Mesenchymal stem cell (in vitro differentiated cells and primary cell): ENCODE data around the gene ZNF365.

ENCODE experiments used
- DNase-seq: peaks from one replicate; pipeline ENCODE4 v3.0.0-alpha.2; 2013
- H2AFZ ChIP-seq: one replicate; pipeline ENCODE4 v1.6.1; 2013; ENCODE audit warnings: low read depth, mild to moderate bottlenecking, control low read depth, inconsistent platforms, low read length, moderate library complexity
- H2AK5ac ChIP-seq: 2 replicates; pipeline ENCODE4 v1.6.1; 2013; ENCODE audit warnings: low read length, moderate library complexity, mild to moderate bottlenecking, inconsistent platforms; ENCODE audit not compliant: severe bottlenecking
- H2BK120ac ChIP-seq: one replicate; pipeline ENCODE4 v1.6.1; 2013; ENCODE audit warnings: low read depth, mild to moderate bottlenecking, inconsistent platforms, low read length, moderate library complexity
- H2BK12ac ChIP-seq, 2 experiments: one replicate each; pipeline ENCODE4 v1.6.1; 2013; ENCODE audit warnings: inconsistent platforms in 2 of 2, low read length in 2 of 2, mild to moderate bottlenecking in 2 of 2, moderate library complexity in 2 of 2, control low read depth in 1 of 2
- H2BK15ac ChIP-seq: one replicate; pipeline ENCODE4 v1.6.1; 2013; ENCODE audit warnings: mild to moderate bottlenecking, low read depth, inconsistent platforms; ENCODE audit not compliant: poor library complexity, severe bottlenecking
- H2BK5ac ChIP-seq: 2 replicates; pipeline ENCODE4 v1.6.1; 2013; ENCODE audit warnings: low read depth, mild to moderate bottlenecking, low read length, control low read depth, inconsistent platforms; ENCODE audit not compliant: poor library complexity, severe bottlenecking
- H3K14ac ChIP-seq, 2 experiments: one replicate each; pipeline ENCODE4 v1.6.1; 2013; ENCODE audit warnings: inconsistent platforms in 2 of 2, low read length in 2 of 2, control low read depth in 1 of 2, mild to moderate bottlenecking in 1 of 2, moderate library complexity in 1 of 2
- H3K18ac ChIP-seq, 2 experiments: one replicate each; pipeline ENCODE4 v1.6.1; 2013; ENCODE audit warnings: inconsistent platforms in 2 of 2, low read length in 2 of 2, control low read depth in 1 of 2, low read depth in 1 of 2, mild to moderate bottlenecking in 1 of 2
- H3K23ac ChIP-seq, 2 experiments: one replicate each; pipeline ENCODE4 v1.6.1; 2013; ENCODE audit warnings: inconsistent platforms in 2 of 2, low read length in 2 of 2, mild to moderate bottlenecking in 2 of 2, moderate library complexity in 2 of 2, control low read depth in 1 of 2
- H3K27ac ChIP-seq: 2 replicates; pipeline ENCODE4 v1.5.1; 2013; ENCODE audit warnings: mild to moderate bottlenecking, moderate library complexity, low read length, control low read depth, inconsistent platforms; ENCODE audit not compliant: poor library complexity, severe bottlenecking
- H3K27me3 ChIP-seq, 2 experiments: 2 replicates each; pipeline versions ENCODE4 v1.6.1 to v1.7.0; 2013; ENCODE audit warnings: low read length in 2 of 2, mild to moderate bottlenecking in 2 of 2, moderate library complexity in 2 of 2, control low read depth in 1 of 2, inconsistent platforms in 1 of 2; ENCODE audit not compliant: control insufficient read depth in 1 of 2, insufficient read depth in 1 of 2
- H3K36me3 ChIP-seq, 2 experiments: 2 replicates each; pipeline versions ENCODE4 v1.6.1 to v1.7.0; 2013; ENCODE audit warnings: low read length in 2 of 2, control low read depth in 1 of 2, inconsistent platforms in 1 of 2, low read depth in 1 of 2, mild to moderate bottlenecking in 1 of 2; ENCODE audit not compliant: insufficient read depth in 2 of 2, control insufficient read depth in 1 of 2
- H3K4ac ChIP-seq, 2 experiments: one replicate each; pipeline ENCODE4 v1.6.1; 2013; ENCODE audit warnings: inconsistent platforms in 2 of 2, low read length in 2 of 2, mild to moderate bottlenecking in 2 of 2, moderate library complexity in 2 of 2, control low read depth in 1 of 2, low read depth in 1 of 2
- H3K4me1 ChIP-seq: 2 replicates; pipeline ENCODE4 v1.6.1; 2013; ENCODE audit warnings: low read depth, low read length, control low read depth; ENCODE audit not compliant: control insufficient read depth, insufficient read depth
- H3K4me2 ChIP-seq: 2 replicates; pipeline ENCODE4 v1.6.1; 2013; ENCODE audit warnings: low read length, mild to moderate bottlenecking, inconsistent platforms; ENCODE audit not compliant: poor library complexity, severe bottlenecking
- H3K4me3 ChIP-seq, 2 experiments: 2 replicates each; pipeline versions ENCODE4 v1.5.1 to v1.7.0; 2013; ENCODE audit warnings: low read length in 2 of 2, mild to moderate bottlenecking in 2 of 2, control low read depth in 1 of 2, low read depth in 1 of 2; ENCODE audit not compliant: insufficient read depth in 1 of 2
- H3K79me1 ChIP-seq: replicated peaks from 2 replicates; pipeline ENCODE4 v1.6.1; 2013; ENCODE audit warnings: mild to moderate bottlenecking, control low read depth, low read length, inconsistent platforms; ENCODE audit not compliant: poor library complexity, severe bottlenecking
- H3K9ac ChIP-seq: 2 replicates; pipeline ENCODE4 v1.7.0; 2013; ENCODE audit warnings: mild to moderate bottlenecking, low read length, moderate library complexity
- H3K9me3 ChIP-seq: 2 replicates; pipeline ENCODE4 v1.7.0; 2013; ENCODE audit warnings: mild to moderate bottlenecking, low read length; ENCODE audit not compliant: control insufficient read depth
- H4K8ac ChIP-seq: one replicate; pipeline ENCODE4 v1.6.1; 2013; ENCODE audit warnings: inconsistent platforms, mild to moderate bottlenecking, low read length, moderate library complexity
- H4K91ac ChIP-seq: one replicate; pipeline ENCODE4 v1.6.1; 2013; ENCODE audit warnings: mild to moderate bottlenecking, low read length, inconsistent platforms
- WGBS: methylation state at CpG from one replicate; pipeline ENCODE4 v1.1.7; 2013; ENCODE audit warnings: mixed read lengths; 5-methylcytosine and 5-hydroxymethylcytosine counted together

ZNF365 gene

DNA sequence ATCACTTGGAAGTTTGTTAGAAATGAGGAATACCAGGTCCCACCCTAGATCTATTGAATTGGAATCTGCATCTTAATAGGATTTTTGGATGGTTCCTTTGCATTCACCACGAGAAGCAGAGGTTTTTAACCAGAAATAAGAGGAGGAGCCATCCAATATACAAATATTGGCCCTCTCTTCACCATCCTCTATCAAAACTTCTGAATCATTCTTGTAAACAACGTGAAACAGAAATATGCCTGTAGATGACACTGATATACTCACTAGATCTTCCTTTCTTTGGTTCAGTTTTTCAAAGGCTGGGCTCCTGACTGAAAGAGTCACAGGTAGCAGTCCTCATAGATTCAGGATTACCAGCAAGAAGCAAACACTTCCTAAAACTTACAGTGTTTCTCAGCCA lies 39.5 kb downstream of the ZNF365 start:
- H3K9me3 ChIP-seq = peaks cover 36% of the 10 kb centered on the region
- no peak overlapping the region for H3K4ac ChIP-seq
- no peak overlapping the region for H2BK15ac ChIP-seq
- H3K4me3 ChIP-seq = no peak overlapping the region
- H4K91ac ChIP-seq = no peak overlapping the region
- H2BK12ac ChIP-seq = no peak overlapping the region
- H3K14ac ChIP-seq = no peak overlapping the region
- DNase-seq = no peak
- no peak overlapping the region for H2BK120ac ChIP-seq
- no peak overlapping the region for H3K18ac ChIP-seq
- H3K4me1 ChIP-seq = no peaks in the 10 kb centered on the region
- H3K36me3 ChIP-seq = no peaks in the 10 kb centered on the region
- no peak overlapping the region for H2BK5ac ChIP-seq
- peaks cover 0 to 2% of the 10 kb centered on the region in 2 experiments for H3K27me3 ChIP-seq
- WGBS = 51% methylated on average over 2 of the region's 2 CpGs
- no peak overlapping the region for H2AFZ ChIP-seq
- no peak overlapping the region for H4K8ac ChIP-seq
- no peak overlapping the region for H3K9ac ChIP-seq
- H3K27ac ChIP-seq = no peak overlapping the region
- H3K23ac ChIP-seq = no peak overlapping the region
- no peak overlapping the region for H3K4me2 ChIP-seq
- no peak overlapping the region for H2AK5ac ChIP-seq
- no peaks in the 10 kb centered on the region for H3K79me1 ChIP-seq

DNA sequence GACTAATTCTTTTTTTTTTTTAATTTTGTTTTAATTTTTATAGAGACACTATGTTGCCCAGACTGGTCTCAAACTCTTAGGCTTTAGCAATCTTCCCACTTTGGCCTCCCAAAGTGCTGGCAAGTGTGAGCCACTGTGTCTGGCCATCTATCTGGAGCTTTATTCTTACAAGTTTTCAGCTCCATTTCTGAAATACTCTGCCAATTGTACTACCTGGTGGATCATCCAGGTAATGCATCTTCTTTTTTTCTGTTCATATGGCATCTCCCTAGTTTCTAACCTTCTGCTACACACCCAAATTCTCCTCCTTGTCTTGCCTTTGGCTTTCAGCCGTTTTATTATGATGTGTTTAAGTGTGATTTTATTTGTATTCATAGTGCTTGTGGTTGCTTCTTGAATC lies 40.2 kb downstream of the ZNF365 start:
- no peak overlapping the region for H3K14ac ChIP-seq
- WGBS = no CpG with 5 or more reads among the region's 1 CpG
- H3K4me3 ChIP-seq = no peak overlapping the region

DNA sequence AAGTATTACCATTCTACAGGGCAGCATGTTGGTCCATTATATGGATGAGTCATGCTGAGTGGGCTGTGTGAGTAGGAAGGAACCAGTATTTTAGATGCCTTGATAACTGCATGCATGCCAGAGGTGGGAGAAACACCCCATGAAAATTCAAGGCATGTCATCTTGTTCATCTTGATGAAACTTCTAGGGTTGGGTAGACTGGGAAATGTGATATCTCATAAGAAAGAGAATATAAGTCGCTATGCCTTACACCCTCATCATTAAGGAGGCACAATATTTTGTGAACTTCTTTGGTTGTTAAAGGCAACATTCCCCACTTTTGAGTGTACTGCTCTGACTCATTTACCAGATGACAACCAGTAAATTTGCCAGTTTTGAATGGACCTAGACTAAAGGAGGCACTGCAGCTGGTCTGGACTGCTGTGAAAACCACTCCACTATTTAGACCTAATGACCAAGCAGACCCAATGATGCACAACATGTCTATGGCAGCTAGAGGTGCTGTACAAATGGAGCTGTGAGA lies 48.0 kb downstream of the ZNF365 start:
- no peaks in the 10 kb centered on the region for H3K9me3 ChIP-seq
- H3K18ac ChIP-seq = no peak overlapping the region
- H2AFZ ChIP-seq = no peak overlapping the region
- no peak overlapping the region for H2BK5ac ChIP-seq
- peaks cover 2% of the 10 kb centered on the region for H3K4me1 ChIP-seq
- WGBS = no CpG with 5 or more reads among the region's 1 CpG
- H3K14ac ChIP-seq = no peak overlapping the region
- peak overlapping the region; percentile 10 for H3K9ac ChIP-seq
- H3K36me3 ChIP-seq = no peaks in the 10 kb centered on the region
- no peak overlapping the region for H2AK5ac ChIP-seq
- H3K4ac ChIP-seq = no peak overlapping the region
- H3K27me3 ChIP-seq = no peaks in the 10 kb centered on the region
- no peak overlapping the region for H4K91ac ChIP-seq
- H3K23ac ChIP-seq = no peak overlapping the region
- no peak overlapping the region for H2BK15ac ChIP-seq
- no peaks in the 10 kb centered on the region for H3K79me1 ChIP-seq
- no peak overlapping the region for H2BK120ac ChIP-seq
- H3K4me3 ChIP-seq = no peak overlapping the region
- peak; percentile 29 for DNase-seq
- no peak overlapping the region for H3K27ac ChIP-seq
- H3K4me2 ChIP-seq = no peak overlapping the region
- no peak overlapping the region for H4K8ac ChIP-seq
- H2BK12ac ChIP-seq = no peak overlapping the region

More for the DNA sequence above, 40.2 kb downstream of the ZNF365 start:
- H2BK120ac ChIP-seq = no peak overlapping the region
- no peak overlapping the region for H2AK5ac ChIP-seq
- no peak overlapping the region for H4K91ac ChIP-seq
- no peak overlapping the region for H3K9ac ChIP-seq
- no peak overlapping the region for H3K23ac ChIP-seq
- H3K79me1 ChIP-seq = no peaks in the 10 kb centered on the region
- H2BK15ac ChIP-seq = no peak overlapping the region
- no peak overlapping the region for H3K27ac ChIP-seq
- H3K9me3 ChIP-seq = peaks cover 29% of the 10 kb centered on the region
- H3K27me3 ChIP-seq = no peaks in the 10 kb centered on the region
- no peak overlapping the region for H4K8ac ChIP-seq
- no peaks in the 10 kb centered on the region for H3K36me3 ChIP-seq
- no peak overlapping the region for H2BK12ac ChIP-seq
- no peak overlapping the region for H2BK5ac ChIP-seq
- H3K4me1 ChIP-seq = no peaks in the 10 kb centered on the region
- no peak for DNase-seq
- no peak overlapping the region for H3K18ac ChIP-seq
- H3K4me2 ChIP-seq = no peak overlapping the region
- H2AFZ ChIP-seq = no peak overlapping the region
- no peak overlapping the region for H3K4ac ChIP-seq

DNA sequence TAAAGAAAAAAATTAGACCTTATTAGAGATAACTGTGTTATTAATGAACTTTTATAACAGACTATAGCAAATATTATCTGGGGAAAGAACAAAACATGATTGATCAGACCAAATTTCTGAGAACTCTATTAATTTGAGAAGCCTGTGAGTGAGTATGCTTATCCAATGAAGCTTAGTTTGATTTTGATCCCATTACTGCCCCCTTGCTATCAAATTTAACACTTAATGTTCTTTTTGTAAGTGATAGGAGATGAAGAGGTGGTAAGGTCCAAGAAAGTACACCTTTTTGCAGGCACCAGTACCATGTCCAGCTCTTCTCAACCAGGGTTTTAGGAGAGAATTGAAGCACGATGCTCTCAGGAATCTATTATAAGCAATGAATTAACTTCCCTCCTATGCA lies 49.9 kb downstream of the ZNF365 start:
- H3K4me2 ChIP-seq = no peak overlapping the region
- no peak overlapping the region for H3K23ac ChIP-seq
- no peak overlapping the region for H2BK120ac ChIP-seq
- H3K4me1 ChIP-seq = peaks cover 4% of the 10 kb centered on the region
- no peaks in the 10 kb centered on the region for H3K9me3 ChIP-seq
- no peak overlapping the region for H4K91ac ChIP-seq
- no peak overlapping the region for H4K8ac ChIP-seq
- no peak overlapping the region for H2BK12ac ChIP-seq
- no peaks in the 10 kb centered on the region for H3K79me1 ChIP-seq
- H3K9ac ChIP-seq = no peak overlapping the region
- H2BK5ac ChIP-seq = no peak overlapping the region
- H2AK5ac ChIP-seq = no peak overlapping the region
- no peak overlapping the region for H3K27ac ChIP-seq
- H3K14ac ChIP-seq = no peak overlapping the region
- H2AFZ ChIP-seq = no peak overlapping the region
- 100% methylated on average over 1 of the region's 1 CpG for WGBS
- no peak overlapping the region for H2BK15ac ChIP-seq
- no peak for DNase-seq
- no peak overlapping the region for H3K4ac ChIP-seq
- no peak overlapping the region for H3K18ac ChIP-seq
- H3K27me3 ChIP-seq = no peaks in the 10 kb centered on the region
- no peaks in the 10 kb centered on the region for H3K36me3 ChIP-seq
- no peak overlapping the region for H3K4me3 ChIP-seq
